Stimulated activated CD8-positive, alpha-beta memory T cell treated with anti-CD3 and anti-CD28 coated beads, Interleukin-7, amount 100 ng/mL, for 1 hour (primary cell): Measurements from ENCODE around the gene GAL.

Experiments
- DNase-seq, 2 donors: peaks; one replicate each; pipeline ENCODE4 v3.0.0-alpha.2; 2020; ENCODE audit warnings: low read depth in 2 of 2

GAL gene

GRCh38 chr11:68709062-68709461 lies 24.7 kb downstream of the GAL start:
- DNase-seq, result no peak

GRCh38 chr11:68710409-68710808 lies 26.1 kb downstream of the GAL start:
- DNase-seq, result no peak

GRCh38 chr11:68711114-68711513 lies 26.8 kb downstream of the GAL start:
- no peak for DNase-seq

- no peak for DNase-seq
Measured at GRCh38 chr11:68714060-68714856, 29.9 kb downstream of the GAL start.

- DNase-seq, result no peak
Measured at GRCh38 chr11:68715456-68716122, 31.2 kb downstream of the GAL start.

- no peak for DNase-seq
Measured at GRCh38 chr11:68721075-68721474, 36.7 kb downstream of the GAL start.

GRCh38 chr11:68722143-68722542 lies 37.8 kb downstream of the GAL start:
- no peak for DNase-seq

GRCh38 chr11:68724293-68724692 lies 39.9 kb downstream of the GAL start:
- no peak for DNase-seq

- DNase-seq, result no peak
Measured at GRCh38 chr11:68727783-68728182, 43.4 kb downstream of the GAL start.

- no peak for DNase-seq
Measured at GRCh38 chr11:68734111-68734510, 49.8 kb downstream of the GAL start.

GRCh38 chr11:68735125-68735524 lies 50.8 kb downstream of the GAL start:
- no peak for DNase-seq

GRCh38 chr11:68735646-68736045 lies 51.3 kb downstream of the GAL start:
- DNase-seq, result no peak
